PC-3 (cell line): ENCODE results near the gene TMEM163.
"Not testable (repeated sequence)": the region's sequence is repeated elsewhere in the genome, so short reads cannot be mapped to it uniquely, and the experiment has no call there.

ENCODE experiments used
- CTCF ChIP-seq: fragments of 300-600 bp; sonication (generic); conservative IDR thresholded peaks from 2 replicates; pipeline ENCODE4 v1.5.1; 2017; ENCODE audit warnings: antibody characterized with exemption, low read depth, mild to moderate bottlenecking, low read length
- EZH2 ChIP-seq: fragments of 300-600 bp; sonication (generic); IDR thresholded peaks from one replicate; pipeline ENCODE4 v1.6.1; 2017; ENCODE audit warnings: antibody characterized with exemption, mild to moderate bottlenecking, low read length; ENCODE audit not compliant: unreplicated experiment
- EZH2phosphoT487 ChIP-seq: fragments of 300-600 bp; sonication (generic); IDR thresholded peaks from 2 replicates; pipeline ENCODE4 v1.6.1; 2018; ENCODE audit warnings: mild to moderate bottlenecking, antibody characterized with exemption, low read length, borderline replicate concordance

GRCh38 chr2:134615480-134615879 is 103.3 kb downstream of the TMEM163 start:
- not testable (repeated sequence) for TF ChIP-seq CTCF, EZH2, EZH2phosphoT487
